Activated CD4-positive, CD25-positive, alpha-beta regulatory T cell treated with anti-CD3 and anti-CD28 coated beads, Interleukin-2, amount 50 U/mL, for 24 hours (primary cell): ENCODE results near the gene WDR90.

ENCODE experiments used
- ATAC-seq, 2 donors: fragments of 150-1000 bp; cut with Tn5 transposase; one replicate each; pipeline ENCODE4 v1.10.0; 2021; ENCODE audit warnings: mild to moderate bottlenecking in 1 of 2, moderate library complexity in 1 of 2

Gene WDR90

DNA sequence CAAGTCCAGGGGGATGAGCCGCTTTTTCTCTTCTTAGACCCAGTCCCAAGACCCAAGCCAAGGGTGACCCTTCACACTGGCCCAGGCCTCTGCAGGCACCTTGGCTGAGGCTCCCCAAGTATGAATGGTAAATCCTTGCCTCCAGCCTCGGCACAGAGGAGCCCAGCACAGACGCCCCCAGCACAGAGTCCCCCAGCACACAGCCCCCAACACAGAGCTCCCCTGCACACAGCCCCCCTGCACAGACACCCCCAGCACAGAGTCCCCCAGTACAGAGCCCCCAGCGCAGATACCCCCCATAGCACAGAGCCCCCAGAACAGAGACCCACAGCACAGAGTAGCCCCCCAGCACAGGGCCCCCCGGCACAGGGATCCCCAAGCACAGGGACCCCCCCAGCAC lies 8.6 kb upstream of the WDR90 start:
- ATAC-seq = no peak

DNA sequence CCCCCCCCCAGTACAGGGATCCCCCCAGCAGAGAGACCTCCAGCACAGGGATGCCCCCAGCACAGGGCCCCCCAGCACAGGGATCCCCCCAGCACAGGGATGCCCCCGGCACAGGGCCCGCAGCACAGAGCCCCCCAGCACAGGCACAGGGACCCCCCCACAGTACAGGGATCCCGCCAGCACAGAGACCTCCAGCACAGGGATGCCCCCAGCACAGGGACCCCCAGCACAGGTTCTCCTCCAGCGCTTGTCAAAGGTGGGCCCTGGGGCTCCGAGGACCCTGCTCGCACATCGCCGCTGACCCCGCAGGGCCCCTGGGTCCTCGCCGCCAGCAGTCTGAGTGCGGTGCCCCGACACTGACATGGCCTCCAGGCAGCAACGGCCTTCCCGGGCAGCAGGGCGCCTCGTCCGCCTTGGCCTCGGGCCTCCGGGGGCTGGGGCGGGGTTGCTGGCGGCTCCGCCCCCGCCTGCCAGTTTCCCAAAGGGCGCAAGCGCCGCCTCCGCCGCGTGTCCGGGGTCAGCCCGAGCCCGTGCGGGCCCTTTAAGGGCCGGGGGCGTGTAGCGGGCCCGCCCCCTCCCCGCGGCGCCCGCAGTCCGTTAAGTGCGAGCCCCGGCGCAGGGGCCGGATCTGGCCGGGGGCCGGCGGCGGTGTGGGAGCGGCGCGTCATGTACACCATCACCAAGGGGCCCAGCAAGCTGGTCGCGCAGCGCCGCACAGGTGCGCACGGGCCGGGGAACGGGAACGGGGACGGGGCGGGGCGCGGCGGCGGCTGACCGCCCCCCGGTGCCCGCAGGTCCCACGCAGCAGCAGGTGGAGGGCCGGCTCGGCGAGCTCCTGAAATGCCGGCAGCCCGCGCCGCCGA lies 7.6 kb upstream of the WDR90 start, which contains the start of gene MCRIP2:
MCRIP2 (plus strand) TSS at position 503 of the 863 bp plus-strand sequence; CDS start at position 667, 164 bp downstream.
- ATAC-seq = peak; percentile 55 to 63

DNA sequence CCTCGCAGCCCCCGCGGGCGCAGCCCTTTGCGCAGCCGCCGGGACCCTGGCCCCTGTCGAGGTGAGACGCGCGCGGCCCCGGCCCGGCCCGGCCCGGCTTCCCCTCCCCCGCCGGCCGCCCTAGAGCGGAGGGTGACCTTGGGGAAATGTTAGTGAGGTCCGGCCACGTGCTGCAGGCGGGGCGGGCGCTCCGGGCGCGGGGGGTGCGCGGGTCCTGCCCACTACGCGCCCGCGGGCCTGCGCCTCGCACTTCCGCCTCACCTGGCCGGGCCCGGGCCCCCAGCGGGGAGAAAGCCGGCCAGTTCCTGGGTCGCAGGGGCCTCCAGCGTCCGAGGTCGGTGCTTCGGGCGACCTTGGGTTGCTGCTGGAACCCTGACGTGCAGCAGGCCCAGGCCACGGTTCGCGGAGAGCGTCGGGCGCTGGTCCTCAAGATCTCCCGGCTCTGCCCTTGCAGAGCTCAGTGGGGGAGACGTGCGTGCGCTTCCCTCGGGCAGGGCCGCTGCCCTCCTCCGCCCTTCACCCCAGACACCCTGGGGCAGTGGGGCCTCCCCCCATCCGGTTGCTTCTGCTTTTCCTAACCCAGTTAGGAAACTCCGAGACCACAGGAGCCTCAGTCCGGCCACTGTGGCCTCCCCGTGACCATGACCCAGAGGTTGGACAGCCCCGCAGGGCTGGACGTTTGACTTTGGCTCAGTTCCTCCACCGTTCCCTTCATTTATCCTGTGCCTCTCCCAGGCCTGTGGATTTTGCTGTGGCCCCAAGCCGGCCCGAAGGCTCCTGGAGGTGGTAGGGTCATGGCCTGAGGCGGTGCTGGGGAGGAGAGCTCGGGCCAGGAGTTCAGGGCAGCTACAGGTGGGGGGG lies 6.7 kb upstream of the WDR90 start:
- ATAC-seq = peak; percentile 44 to 55

DNA sequence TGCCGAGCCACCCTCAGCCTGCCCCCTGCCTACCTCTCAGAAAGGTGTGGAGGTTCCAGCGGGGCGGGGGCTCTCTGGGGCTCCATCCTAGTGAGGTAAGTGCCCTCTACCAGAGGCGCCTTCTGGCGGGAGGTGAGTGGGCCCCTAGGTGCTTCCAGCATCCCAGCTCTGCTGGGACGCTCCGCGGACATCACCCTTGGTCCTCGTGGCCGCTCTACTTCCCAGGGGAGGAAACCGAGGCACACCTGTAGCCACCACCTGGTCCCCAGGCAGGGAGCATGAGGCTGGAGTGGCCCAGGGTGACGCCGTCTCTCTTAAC lies 6.2 kb upstream of the WDR90 start:
- ATAC-seq = no peak

DNA sequence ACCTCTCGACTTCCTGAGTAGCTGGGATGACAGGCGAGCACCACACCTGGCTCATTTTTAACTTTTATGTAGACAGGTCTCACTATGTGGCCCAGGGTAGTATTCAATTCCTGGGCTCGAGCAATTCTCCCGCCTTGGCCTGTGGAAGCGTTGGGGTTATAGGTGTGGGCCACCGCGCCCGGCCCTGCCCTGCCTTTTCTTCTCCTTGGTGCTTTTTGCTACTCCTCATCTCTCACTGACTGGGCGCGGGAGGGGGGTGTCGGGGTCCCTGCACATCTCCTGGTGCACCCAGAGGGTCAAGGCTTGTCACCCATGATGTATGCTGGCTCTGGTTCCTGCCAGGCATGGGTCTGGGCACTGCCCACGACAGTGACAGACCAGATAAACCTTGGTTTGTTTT lies 4.6 kb upstream of the WDR90 start:
- no peak for ATAC-seq

DNA sequence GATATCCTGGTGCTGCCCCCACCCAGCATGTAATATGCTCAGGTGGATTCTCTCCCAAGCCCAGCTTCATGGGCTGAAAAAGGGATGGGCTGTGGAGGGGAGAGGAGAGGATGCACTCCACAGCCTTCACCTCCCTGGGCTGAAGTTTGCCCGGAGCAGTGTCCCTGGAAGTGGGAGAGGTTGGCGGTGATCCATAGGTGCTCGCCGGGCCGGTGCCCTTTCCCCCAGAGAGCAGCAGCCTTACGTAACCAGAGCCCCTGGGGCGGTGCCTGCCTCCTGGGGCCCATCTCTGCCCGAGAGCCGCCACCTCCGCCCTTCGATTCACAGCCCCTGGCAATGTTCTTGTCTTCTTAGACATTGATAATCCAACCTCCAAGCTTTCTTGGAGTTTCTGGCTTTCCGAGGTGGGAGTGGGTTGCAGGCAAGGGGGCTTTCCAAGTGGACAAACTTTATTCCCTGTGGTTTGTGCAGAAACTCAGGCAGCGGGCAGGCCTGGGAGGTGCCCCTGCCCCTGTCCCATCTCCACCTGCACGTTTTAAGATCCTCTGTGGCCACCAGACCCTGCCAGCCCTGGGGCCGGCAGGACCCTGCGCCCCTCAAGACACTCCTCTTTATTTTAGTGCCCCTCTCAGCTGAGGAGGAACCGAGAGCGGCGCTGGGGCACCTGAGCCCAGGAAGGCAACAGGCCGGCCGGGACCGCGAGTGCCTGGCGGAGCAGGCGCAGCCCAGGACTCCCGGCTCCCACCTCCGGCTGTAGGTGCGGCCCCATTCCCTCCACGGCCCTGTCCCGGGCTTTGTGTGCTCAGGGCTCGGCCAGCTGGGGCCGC lies 3.1 kb upstream of the WDR90 start:
- no peak for ATAC-seq

DNA sequence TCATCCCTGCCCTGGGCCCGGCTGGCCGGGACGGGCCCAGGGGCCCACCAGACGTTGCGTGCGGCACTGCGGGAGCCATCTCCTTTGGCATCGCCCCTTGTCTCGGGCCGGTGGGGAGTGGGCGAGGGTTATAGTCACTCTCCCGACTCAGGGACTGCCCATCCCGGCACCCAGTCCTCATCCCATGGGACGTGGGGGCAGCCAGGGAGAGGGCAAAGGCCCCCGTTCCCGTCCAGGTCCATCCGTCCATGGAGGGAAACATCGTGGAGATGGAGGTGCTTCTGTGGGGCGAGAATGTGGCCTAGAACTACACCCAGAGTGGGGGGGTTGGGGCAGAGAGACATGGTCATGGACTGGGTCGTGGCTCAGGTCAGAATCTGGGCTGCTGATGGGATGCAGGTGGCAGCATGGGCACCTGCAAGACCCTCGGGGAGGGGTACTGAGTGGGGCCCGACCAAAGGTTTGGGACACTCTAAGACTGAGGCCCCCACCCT lies 2.4 kb upstream of the WDR90 start:
- no peak for ATAC-seq

DNA sequence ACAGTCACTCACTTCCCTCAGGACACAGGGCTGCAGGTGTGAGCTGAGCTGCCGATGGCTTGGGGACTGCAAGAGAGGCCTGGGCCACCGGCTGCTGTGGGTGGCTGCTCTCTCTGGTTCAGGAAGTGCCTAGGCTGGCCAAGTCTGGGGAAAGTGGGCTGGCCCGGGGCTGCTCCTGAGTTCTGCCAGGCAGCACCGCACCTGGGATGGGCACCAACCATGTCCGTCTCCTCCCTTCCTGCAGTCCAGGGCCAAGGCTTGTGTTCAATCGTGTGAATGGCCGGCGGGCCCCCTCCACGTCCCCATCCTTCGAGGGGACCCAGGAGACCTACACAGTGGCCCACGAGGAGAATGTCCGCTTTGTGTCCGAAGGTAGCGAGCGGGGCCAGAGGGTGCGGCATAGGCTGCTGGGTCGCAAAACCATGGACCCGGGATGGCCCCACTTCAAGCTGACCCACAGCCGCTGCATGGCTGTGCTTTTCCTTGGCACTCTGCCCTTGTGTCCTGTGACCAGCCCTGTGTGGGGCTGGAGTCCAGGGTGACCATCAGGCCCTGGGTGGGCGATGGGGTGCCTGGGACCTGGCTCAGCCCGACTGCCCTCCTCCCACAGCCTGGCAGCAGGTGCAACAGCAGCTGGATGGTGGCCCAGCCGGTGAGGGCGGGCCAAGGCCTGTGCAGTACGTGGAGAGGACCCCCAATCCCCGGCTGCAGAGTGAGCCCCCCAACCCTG lies 1.8 kb upstream of the WDR90 start:
- ATAC-seq = no peak

DNA sequence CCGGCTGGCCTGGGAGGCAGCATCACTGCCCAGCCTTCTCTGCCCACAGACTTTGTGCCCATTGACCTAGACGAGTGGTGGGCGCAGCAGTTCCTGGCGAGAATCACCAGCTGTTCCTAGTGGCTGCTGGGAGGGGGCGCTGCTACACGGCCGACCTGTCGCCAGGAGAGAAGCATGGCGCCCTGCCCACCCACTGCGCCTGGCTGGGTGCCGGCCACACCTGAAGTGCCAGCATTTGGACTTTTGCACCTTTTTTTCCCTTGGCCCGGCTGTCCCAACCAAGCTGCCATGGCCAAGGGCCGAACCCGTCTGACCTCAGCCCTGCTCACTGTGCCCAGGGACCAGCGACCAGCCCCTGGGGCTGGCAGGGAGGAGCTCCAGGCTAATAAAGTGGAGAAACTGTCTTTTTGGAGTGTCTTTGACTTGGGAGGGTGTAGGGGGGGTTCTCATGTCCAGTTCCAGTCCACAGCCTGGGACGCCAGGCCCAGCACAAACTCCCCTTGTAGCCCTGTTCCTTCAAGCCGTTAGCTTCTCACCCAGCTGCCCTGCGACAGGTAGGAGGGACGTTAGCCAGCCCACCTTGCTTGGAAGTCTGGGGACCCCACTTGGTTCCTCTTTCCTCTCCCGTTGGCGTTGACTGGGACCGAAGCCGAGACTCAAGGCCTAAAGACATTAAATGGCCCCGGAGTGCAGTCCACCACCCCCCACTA lies 939 bp upstream of the WDR90 start:
- no peak for ATAC-seq

DNA sequence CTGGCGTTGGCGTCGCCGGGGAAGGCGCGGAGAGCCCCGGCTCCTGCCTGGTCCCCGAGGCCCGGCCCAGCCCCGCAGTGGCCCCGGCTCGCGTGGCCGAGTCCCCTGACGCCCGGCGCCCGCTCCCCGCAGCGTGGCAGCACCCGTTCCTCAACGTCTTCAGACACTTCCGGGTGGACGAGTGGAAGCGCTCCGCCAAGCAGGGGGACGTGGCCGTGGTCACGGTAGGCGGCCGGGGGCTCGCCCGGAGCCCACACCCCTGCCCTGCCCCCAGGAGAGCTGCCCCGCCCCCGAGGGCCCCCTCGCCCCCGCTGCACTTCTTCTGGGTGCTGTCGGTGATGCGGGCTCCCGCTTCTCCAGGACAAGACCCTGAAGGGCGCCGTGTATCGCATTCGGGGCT lies 466 bp downstream of the WDR90 start:
- peak; percentile 1 to 14 for ATAC-seq

DNA sequence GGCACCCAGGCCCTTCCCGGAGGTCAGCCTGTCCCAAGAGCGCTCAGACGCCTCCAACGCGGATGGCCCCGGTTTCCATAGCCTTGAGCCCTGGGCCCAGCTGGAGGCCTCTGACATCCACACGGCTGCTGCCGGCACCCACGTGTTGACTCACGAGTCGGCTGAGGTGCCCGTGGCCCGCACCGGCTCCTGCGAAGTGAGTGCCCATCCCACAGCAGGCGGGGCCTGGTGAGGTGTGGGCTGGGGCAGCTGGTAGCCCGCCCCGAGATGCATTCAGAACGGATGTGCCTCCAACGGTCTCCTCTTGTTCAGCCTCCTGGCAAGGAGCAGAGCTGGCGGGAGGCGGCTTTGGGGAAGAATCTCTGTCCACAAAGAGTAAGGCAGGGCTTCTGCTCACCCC lies 2.7 kb downstream of the WDR90 start:
- ATAC-seq = no peak

DNA sequence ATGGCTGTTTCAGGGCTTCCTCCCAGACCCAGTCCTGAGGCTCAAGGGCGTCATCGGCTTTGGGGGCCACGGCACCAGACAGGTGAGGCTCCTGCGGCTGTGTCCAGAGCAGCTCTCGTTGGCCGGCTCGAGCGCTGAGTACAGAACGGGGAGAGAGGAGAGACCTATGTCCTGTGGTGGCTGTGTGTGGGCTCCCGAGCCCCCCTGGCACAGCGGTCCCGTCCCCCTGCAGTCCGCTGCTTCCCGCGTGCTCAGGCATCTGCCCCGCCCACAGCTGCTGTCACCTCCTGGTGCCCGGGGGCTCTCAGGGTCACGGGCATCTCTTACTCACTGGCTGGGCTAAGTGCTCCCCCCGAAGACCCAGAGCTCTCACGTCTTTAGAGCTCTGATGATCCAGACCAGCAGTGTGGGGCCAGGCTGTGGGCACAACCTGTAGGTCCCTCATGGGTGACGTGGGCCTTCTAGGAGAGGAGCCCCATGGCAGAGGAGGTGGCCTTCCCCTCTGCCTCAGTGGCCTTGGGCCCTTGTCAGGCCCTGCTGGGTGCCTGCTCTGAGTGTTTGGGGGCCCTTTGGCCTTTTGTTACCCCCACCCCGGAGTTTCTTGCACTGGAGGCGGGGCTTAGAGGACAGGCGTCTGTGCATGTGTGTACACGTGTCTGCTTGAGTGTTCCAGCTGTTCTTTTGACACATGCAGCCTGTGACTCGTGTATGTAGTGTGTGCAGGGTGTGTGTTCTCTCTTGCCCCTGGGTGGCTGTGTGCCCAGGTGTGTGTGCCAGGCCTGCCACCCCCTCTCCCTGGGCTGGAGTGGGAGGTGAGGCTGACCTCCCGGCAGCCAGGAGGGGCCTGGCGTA lies 3.5 kb downstream of the WDR90 start:
- ATAC-seq = no peak

DNA sequence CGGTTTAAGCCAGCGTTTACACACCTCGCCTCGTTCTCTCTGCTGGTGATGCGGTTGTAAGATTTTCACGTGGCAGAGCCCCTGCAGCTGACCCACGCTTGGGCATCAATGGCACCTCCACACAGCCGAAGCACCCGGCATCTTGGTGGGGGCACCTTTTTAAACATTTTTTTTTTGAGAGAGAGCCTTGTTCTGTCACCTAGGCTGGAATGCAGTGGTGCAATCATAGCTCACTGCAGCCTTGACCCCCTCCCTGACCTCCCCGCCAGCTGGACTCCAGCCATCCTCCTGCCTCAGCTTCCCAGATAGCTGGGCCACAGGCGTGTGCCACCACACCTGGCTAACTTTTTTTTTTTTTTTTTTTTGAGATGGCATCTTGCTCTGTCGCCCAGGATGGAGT lies 4.9 kb downstream of the WDR90 start:
- ATAC-seq = no peak

DNA sequence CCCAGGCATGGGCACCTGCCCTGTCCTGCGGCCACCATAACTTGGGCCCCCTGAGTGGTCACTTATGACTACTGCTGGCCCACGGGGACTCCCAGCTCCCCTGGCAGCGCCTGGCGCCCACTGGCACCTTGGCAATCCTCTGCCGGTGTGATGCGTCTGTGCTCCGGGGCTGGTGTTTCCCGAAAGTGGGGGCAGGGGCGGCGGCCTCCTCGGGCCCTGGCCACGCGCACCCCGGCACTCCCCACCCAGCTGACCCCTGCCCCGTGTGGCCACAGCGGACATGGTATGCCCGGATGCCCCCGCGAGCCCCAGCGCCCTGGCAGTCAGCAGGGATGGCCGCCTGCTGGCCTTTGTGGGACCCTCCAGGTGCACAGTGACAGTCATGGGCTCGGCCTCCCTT lies 8.3 kb downstream of the WDR90 start:
- no peak for ATAC-seq

DNA sequence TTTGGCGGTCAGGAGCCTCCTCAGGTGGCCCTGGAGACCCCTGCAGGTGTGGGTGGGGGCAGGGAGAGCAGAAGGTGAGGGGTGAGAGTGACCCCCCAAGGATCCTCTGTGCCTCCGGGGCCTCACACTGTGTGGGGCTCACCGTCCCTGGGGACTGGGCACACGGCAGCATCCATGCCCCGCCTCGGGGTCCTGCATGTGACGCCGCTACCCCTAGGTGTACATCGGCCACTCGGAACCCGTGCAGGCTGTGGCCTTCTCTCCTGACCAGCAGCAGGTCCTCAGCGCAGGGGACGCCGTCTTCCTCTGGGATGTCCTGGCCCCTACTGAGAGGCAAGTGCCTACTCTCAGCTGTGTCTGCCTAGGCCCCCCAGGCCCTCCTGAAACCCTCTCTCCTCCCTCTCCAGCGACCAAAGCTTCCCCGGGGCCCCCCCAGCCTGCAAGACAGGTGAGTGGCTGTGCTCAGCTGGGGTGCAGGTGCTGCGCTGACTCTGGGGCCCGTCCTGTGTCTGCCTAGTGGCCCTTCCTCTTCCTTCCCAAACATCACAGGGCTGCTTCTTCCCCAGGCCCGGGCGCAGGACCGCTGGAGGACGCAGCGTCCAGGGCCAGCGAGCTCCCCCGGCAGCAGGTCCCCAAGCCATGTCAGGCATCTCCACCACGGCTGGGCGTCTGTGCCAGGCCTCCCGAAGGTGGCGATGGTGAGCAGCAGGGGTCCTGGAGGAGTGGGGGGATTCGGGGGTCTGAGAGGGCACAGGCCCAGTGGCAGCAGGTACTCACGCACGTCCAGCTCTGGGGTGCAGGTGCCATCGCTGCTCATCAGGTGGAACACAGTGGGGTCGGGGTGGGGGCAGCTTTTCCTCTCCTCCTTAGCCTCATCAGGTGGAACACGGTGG lies 9.8 kb downstream of the WDR90 start:
- no peak for ATAC-seq

DNA sequence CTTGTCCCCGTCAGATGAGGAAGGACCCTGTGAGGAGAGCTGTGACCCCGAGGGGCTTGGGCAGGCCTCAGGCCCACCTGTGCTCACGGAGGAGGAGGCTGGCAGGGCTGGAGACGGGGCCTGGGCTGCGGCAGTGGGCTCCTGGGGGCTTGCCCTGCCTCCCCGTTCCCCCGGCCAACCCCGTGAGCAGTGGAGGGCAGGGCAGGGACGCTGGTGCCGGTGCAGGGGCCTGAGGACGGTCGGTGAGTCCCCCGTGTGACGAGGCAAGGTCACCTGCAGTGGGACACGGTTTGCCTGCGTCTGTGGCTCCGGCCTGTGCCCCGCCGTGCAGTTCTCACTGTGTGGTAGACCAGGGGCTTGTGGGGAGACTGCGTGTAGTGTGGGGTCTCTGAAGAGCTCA lies 10.5 kb downstream of the WDR90 start:
- no peak for ATAC-seq

DNA sequence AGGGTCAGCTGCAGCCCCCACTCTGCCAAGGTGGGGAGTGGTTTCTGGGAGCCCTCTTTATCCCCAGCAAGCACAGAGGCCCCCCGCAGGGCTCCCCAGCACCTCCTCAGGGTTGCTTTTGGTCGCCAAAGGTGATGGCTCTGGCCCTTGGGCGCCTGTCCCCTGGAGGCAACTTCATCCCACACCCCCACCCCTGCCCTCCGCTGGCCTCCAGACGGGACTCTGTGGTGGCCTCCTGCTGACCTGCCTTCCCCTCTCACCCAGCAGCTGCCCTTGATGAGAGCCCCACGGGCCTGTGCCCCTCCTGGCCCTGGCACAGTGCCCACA lies 10.9 kb downstream of the WDR90 start:
- no peak for ATAC-seq

DNA sequence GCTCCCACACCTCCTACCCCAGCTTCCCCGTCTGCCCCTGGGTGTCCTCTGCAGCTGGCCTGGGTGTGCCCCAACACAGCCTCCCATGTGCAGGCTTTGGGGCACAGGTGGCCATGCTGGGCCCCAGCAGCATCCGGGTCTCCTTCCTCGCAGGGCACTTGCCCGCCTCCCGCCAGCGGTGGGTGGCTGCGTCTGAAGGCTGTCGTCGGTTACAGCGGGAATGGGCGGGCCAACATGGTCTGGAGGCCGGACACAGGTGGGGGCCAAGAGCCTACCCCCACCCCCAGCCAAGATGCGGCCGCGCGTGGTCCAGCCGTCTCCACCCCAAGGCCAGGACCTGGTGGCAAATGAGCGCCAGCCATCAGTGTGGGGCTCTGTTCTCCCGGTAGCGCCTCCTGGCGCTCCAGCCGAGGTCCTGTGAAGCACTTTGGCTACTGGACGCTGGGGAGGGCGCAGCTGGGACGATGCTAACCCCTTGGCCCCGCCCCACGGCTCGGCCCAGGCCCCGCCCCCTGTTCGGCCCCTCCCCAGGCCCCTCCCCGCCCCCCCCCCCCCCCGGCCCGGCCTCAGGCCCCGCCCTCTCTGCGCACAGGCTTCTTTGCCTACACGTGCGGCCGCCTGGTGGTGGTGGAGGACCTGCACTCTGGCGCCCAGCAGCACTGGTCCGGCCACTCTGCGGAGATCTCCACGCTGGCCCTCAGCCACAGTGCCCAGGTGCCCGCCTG lies 11.5 kb downstream of the WDR90 start:
- peak; percentile 49 to 69 for ATAC-seq
